Smooth muscle cell of the brain vasculature (primary cell): Measurements from ENCODE around the gene PRCP.
"Not testable (repeated sequence)": the region's sequence is repeated elsewhere in the genome, so short reads cannot be mapped to it uniquely, and the experiment has no call there.

Experiments used
- DNase-seq: peaks from one replicate; pipeline ENCODE4 v3.0.0-alpha.2; 2012; ENCODE audit warnings: low read depth, low spot score

The PRCP gene

DNA sequence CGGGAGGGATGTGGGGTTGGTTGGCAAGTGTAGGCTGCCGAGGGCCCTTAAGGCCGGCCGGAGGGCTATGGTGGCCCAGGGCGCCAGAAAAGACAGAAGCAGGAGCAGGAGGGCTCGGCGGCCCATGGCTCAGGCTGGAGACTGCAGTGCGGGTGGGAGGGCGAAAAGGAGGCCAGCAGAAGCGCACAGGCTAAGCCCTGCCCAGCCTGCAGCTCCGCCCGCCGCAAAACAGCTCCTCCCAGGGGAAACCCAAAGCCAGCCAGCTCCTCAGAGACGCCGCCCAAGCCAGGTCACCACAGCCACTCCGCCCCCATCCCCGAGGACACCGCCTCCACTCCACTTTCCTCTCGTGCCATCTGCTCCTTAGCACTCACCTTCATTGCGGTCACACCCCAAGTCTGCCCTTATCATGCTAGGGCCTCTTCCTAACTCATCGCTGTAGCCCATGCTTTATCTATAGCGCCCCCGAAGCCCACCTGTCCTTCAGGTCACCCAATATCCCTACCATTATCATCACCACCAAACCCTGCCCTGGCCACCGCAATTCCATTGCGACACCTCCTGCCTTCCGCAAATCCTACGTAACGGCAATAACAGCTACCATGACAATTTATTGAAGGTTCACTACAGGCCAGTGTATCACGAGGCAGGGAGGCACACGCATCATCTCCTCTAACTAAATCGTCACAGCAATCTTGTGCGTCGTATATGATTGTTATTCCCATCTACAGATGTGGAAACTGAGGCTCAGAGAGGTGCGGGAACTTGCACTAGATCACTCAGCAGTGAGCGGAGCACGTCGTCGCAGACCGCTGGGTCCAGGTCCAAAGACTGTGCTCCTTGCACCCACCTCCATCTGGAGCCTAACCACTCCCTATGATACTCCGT, at the start of gene PRCP:
PRCP (minus strand) TSS at position 154 of the 888 bp plus-strand sequence; CDS start at position 126, 28 bp downstream.
- peak; percentile 54 for DNase-seq

DNA sequence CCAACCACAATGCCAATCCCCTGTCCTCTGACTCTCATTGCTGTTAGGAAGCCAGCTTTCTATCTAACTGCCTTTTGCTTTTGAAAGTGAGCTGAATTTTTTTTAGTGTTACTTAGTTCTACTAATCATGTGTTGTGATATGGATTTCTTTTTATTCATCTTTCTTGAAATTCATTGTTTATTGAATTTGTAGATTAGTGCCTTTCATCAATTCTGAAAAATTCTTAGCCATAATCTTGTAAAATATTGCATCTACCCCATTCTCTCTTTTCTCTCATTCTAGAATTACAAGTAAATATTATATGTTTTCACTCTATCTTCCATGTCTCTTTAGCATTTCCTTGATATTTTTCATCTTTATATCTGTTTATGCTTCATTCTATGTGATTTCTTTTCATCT, 49.1 kb upstream of the PRCP start:
- no peak for DNase-seq

DNA sequence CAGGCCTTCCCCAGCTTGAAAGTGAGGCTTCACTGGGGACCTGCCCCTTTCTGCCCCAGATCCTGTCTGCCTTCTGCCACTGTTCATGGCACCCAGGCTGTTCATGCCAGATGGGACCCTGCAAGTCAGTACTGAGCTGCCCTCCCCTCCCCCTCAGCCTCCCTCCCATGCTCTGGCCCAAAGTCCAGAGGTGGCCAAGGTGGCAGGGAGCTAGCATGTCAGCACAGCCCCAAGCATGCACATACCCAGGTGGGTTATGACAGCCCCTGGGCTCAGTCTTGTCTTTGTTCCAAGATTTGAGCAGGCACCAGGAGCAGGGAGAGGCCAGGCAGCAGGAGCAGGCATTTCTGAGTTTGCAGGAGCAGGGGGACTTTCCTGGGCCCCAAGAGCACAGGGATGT, 45.5 kb upstream of the PRCP start:
- DNase-seq, result no peak

DNA sequence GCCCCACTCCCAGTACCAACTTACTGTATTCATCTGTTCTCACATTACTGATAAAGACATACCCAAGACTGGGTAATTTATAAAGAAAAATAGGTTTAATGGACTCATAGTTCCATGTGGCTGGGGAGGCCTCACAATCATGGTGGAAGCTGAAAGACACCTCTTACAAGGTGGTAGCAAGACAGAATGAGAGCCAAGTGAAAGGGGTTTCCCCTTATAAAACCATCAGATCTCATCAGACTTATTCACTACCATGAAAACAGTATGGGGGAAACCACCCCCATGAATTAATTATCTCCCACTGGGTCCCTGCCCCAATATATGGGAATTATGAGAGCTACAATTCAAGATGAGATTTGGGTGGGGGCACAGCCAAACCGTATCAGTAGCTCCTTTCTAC, 44.8 kb upstream of the PRCP start:
- not testable (repeated sequence) for DNase-seq

DNA sequence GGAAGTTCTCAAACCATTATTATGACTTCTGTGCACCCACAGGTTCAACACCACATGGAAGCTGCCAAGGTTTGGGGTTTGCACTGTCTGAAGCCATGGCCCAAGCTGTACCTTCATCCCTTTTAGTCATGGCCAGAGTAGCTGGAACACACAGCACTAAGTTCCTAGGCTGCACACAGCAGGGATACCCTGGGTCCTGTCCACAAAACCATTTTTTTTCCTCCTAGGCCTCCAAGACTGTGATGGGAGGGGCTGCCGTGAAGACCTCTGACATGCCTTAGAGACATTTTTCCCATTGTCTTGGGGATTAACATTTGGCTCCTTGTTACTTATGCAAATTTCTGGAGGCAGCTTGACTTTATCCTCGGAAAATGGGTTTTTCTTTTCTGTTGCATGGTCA, 44.0 kb upstream of the PRCP start:
- DNase-seq, result no peak

DNA sequence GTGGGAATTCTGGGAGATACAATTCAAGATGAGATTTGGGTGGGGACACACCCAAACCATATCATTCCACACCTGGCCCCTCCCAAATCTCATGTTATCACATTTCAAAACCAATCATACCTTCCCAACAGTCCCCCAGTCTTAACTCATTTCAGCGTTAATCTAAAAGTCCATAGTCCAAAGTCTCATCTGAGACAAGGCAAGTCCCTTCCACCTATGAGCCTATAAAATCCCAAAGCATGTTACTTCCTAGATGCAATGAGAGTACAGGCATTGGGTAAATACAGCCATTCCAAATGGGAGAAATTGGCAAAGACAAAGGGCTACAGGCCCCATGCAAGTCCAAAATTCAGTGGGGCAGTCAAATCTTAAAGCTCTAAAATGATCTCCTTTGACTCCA, 43.2 kb upstream of the PRCP start:
- not testable (repeated sequence) for DNase-seq

DNA sequence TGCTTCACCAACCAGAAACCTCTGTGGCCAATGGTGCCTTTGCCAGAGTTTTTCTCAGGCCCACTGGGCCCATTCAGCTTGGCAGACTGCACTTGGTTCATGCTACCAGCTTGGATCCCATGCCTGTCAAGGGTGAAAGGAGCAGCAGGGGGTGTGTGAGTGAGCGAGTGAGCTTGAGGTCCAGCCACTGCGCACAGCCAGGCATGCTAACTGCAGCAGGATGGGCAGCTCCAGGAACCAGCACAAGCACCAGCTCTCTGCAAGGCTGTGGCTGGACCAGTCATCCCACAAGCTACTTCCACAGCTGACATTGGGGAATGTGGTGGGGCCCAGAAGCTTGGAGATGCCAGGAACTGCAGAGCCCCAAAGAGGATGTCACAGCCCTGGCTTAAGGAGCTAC, 42.1 kb upstream of the PRCP start:
- no peak for DNase-seq

DNA sequence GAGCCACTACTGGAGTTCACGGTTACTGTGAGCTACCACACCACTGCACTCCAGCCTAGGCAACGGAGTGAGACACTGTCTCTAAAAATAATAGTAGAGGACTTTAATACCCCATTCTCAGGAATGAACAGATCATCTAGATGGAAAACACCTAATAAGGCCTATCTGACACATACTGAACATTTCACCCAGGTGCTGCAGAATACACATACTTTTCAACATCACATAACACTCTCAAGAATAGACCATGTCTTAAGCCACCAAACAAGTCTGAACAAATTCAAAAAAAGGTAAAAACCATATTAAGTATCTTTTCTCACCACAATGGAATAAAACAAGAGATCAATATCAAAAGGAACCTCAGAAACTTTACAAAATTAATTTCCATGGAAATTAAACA, 39.2 kb upstream of the PRCP start:
- DNase-seq, result no peak

DNA sequence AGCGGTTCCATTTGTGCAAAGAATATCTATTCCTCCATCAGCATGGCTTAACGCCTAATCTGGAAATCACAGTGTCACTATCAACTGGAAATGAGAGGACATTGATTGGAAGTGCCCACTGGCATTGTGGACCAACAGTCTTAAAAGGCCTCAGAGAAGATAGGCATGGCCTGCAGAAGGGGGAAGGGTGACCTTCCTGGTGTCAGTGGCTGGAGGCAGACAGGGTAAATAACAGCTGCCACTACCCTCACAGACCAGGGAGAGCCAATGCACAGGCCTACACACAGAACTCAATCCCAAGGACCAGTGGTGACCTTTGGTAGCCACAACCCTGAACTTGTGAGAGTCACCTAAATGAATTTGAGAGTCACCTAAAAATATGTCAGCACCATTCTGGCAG, 37.3 kb upstream of the PRCP start:
- no peak for DNase-seq

DNA sequence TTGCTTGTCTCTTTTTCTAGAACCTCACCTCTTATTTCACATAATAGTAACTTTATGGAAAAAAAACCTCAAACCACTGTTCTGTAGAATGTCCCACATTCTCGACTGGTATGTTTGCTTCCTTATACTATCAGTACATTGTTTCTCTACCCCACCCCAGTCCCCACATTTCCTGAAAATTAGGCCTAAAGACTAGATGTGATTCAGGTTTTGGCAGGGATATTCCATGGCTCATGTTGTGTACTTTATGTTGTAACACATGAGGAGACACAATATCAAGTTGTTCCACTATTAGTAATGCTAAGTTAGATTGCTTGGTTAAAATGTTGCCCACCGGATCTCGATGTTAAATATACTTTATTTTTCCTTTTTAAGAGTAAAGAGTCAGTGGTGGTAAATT, 36.0 kb upstream of the PRCP start:
- no peak for DNase-seq

DNA sequence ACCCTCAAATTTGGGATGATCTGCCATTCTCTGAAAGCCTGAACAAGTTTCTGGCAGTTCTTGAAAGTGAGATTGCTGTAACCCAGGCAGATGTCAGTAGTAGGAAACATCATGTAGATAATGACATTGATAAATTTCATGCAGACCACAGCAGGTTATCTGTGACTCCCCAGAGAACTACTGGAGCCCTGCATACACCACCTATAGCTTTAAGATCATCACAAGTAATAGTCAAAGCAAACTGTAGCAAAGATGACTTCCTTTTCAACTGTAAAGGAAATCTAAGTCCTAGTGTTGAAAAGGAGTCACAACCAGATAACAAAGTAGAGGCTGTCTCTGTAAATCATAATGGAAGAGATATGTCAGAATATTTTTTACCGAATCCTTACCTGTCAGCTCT, 32.3 kb upstream of the PRCP start:
- DNase-seq, result no peak

DNA sequence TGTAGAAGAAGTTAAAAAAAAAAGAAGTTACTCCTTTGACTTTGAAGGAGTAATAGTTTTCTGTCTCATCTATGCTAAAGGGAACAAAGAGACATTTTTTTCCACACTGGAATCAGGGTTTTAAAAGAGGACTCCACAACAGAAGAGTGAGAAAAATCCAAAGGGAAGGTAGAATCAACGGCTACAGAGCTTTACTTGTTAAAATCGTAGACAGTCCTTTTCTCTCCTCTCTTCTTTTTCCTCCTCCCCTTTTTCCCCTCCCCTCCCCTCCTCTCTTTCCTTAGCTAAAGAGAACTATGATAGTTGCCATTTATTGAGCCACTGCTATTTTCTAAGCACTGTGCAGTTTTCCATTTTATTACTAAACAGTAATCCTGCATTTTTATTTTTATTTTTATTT, 30.5 kb upstream of the PRCP start:
- DNase-seq, result no peak

DNA sequence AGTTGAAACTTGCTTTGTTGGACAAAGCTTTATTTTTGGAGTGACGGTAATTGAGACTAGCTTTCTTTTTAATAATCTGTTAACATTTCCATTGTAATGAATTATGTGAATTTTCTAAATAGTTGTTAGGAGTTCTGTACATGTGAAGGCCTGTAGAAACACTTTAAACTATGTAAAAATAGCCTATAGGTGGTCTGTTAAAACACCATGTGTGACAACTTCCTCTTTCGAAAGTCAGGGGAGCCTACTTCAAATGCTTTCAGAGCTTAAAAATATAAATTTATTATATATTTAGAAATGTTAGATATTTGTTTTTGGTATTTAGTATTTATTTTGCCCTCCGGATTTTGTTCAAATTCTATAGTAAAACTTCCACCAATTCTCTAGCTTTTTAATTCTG, 30.0 kb upstream of the PRCP start:
- no peak for DNase-seq

DNA sequence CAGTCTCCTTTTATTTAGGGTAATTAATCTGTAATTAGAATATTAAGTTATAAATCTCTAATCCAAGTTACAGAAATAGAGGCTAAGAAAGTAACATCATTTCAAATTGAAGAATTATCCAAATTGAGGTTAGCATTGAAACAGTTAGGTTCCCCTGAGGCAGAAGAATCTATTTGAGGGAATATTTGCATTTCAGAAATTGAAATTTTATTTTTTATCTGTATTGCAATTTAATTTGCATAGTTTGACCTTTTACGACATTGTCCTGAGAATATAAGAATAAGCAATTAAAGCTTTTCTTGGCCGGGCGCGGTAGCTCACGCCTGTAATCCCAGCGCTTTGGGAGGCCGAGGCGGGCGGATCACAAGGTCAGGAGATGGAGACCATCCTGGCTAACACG, 28.9 kb upstream of the PRCP start:
- no peak for DNase-seq

DNA sequence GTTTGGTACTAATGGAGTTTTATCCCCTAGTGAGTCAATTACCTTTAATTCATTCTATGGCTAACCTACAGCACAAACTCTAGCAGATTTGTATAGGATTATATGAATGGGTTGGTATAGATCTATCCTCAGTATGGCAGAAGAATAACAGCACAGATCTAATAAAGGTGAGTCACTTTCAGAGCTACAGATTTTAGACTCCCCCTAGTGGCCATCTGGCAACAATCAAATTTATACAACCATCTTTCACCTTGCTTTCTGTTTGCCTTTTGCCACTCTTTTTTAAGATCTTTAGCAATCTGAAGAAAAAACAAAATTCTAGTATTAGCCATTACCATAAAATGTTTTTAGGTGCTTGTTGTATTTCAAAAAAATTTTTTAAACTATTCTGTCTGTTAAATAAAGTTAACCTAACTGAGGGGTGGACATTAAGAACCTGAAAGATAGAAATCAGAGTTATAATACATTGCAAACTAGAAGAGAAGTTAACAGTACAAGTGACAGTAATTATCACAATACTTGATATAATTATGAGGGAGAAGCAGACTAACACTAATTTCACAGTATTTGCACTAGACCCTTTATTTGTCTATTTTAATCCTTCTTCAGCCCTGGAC, 27.1 kb upstream of the PRCP start:
- DNase-seq, result peak; percentile 26

DNA sequence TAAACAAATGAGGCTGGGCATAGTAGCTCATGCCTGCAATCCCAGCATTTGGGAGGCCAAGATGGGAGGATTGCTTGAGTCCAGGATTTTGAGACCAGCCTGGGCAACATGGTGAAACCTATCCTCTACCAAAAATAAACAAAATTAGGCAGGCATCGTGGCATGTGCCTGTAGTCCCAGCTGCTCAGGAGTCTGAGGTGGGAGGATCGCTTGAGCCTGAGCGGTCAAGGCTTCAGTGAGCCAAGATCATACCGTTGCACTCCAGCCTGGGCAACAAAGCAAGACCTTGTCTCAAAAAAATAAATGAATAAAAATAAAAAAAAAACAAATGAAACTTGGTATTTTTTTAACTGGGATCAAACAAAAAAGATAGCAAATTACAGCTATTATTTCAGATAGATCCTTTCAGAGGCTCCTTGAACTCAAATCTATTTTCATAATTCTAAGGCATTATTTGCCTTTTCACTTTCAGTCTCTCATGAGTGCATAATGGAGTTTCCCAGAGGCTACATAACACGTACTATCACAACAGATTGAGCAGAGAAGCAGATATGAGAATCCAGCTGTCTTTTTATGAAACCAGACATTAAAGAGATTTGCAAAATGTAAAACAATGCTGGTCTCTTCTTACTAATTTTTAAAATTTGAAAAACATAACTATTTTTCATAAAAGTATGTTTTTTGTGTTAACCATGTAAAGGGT, 24.4 kb upstream of the PRCP start:
- DNase-seq, result no peak

DNA sequence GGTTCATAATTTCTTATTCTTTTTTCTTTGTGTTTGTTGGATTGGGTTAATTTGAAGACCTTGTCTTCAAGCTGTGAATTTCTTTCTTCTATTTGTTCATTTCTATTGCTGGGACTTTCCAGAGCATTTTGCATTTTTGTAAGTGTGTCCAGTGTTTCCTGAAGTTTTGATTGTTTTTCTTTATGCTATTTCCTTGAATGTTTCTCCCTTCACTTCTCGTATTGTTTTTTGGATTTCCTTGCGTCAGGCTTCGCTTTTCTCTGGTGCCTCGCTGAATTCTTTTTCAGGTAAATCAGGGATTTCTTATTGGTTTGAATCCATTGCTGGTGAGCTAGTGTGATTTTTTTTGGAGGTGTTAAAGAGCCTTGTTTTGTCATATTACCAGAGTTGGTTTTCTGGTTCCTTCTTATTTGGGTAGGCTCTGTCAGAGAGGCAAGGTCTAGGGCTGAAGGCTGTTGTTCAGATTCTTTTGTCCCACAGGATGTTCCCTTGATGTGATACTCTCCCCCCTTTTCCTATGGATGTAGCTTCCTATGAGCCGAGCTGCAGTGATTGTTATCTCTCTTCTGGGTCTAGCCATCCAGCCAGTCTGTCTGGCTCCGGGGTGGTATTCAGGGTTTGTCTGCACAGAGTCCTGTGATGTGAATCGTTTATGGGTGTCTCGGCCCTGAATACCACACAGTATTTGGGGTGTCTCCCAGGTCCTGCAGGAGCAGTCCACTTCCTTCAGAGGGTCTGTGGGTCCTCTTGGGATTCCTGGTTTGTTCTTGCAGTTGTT, 22.4 kb upstream of the PRCP start:
- not testable (repeated sequence) for DNase-seq

DNA sequence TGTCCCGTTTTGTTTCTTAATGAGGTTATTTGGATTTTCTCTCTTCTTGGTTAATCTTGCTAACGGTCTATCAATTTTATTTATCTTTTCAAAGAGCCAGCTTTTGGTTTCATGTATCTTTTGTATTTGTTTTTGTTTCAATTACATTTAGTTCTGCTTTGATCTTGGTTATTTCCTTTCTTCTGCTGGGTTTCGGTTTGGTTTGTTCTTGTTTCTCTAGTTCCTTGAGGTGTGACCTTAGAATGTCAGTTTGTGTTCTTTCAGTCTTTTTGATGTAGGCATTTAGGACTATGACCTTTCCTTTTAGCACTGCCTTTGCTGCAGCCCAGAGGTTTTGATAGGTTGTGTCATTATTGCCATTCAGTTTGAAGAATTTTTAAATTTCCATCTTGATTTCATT, 20.0 kb upstream of the PRCP start:
- DNase-seq, result not testable (repeated sequence)

DNA sequence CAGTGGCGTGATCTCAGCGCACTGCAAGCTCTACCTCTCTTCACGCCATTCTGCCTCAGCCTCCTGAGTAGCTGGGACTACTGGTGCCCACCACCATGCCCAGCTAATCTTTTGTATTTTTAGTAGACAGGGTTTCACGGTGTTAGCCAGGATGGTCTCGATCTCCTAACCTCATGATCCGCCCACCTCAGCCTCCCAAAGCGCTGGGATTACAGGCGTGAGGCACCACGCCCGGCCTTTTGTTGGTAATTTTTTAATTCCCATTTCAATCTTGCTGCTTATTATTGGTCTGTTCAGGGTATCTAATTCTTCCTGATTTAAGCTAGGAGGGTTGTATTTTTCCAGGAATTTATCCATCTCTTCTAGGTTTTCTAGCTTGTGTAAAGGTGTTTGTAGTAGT, 19.6 kb upstream of the PRCP start:
- DNase-seq, result not testable (repeated sequence)

DNA sequence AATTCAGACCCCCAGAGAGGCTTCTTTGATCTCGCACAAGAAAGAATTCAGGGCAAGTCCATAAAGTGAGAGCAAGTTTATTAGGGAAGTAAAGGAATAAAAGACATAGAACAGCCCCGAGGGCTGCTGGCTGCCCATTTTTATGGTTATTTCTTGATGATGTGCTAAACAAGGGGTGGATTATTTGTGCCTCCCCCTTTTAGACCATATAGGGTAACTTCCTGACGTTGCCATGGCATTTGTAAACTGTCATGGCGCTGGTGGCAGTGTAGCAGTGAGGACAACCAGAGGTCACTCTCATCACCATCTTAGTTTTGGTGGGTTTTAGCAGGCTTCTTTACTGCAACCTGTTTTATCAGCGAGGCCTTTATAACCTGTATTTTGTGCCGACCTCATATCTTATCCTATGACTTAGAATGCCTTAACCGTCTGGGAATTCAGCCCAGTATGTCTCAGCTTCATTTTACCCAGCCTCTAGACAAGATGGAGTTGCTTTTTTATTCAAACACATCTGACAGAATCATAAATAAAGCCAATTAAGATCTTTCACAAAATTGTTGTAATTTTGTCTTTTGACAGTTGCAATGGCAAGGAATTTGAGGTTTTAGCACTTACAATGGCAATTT, 8.9 kb upstream of the PRCP start:
- DNase-seq, result no peak

DNA sequence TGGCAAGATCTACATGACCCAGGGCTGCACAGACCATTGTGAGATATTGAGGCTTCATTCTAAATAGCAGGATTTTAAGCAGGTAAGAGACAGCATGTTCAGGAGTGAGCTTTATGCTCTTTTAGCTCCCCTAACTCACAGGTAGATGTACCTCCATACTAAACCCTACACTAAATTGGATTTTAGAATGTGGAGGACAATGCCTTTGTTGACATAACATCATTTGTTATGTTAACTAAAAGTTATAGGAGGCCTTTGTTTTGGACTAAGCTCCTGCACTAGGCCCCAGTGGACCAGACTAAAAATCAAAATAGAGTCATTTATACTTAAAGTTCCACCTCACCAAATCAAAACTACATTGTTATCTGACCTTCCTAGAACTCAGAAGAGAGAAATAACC, 8.1 kb upstream of the PRCP start:
- no peak for DNase-seq
